ENCODE measurements around the gene OGFOD3. TPM values are rescaled to one million over a fixed set of nuclear protein-coding genes. Genes with fewer than 3 reads are reported as not detected.

The OGFOD3 gene
- total and polyA plus RNA-seq, 9 of the 15 experiments (the other 6 are each of a cell fraction or from before 2014, with no cell fraction given), result 0.69 to 44.7 (median 18.9) TPM

- TF ChIP-seq MGA (IDR thresholded peaks at IDR 0.05) (peak; percentile 31; the same call in 1 of the 2 replicates), ZNF511 (CRISPR knock-in tag; IDR thresholded peaks at IDR 0.05) (peak; percentile 56; the same call in 1 of the 2 replicates), ZNF695 (CRISPR knock-in tag; IDR thresholded peaks at IDR 0.05) (no peak), PRMT5 (CRISPR knock-in tag; IDR thresholded peaks at IDR 0.05) (no peak), PHF20 (IDR thresholded peaks at IDR 0.05; ENCODE audit: partially characterized antibody) (no peak), USF1 (CRISPR knock-in tag; IDR thresholded peaks at IDR 0.05) (peak; percentile 70), PHF8 (IDR thresholded peaks at IDR 0.05; ENCODE audit: borderline replicate concordance, low read length) (no peak), CTCFL (IDR thresholded peaks at IDR 0.05; ENCODE audit: borderline replicate concordance, insufficient read depth, low read depth, low read length, poor library complexity, severe bottlenecking) (no peak), NELFE (IDR thresholded peaks at IDR 0.05; ENCODE audit: insufficient read depth, insufficient read length) (no peak)
These were observed 37.3 kb downstream of the OGFOD3 start (continued) for GRCh38 chr17:82380860-82381702.
